HFF-Myc (cell line): ENCODE measurements around the gene PFDN5.

Experiments
- DNase-seq: peaks from one replicate; pipeline ENCODE4 v3.0.0-alpha.2; 2011; ENCODE audit warnings: low read depth; ENCODE audit errors: extremely low read depth
- H3K4me3 ChIP-seq: replicated peaks from 2 replicates; pipeline ENCODE4 v1.5.1; 2011; ENCODE audit warnings: low read depth, mild to moderate bottlenecking, control low read depth, low read length
- TF ChIP-seq, protein P1 (sequence below): IDR thresholded peaks from 2 replicates; pipeline ENCODE4 v1.5.1; 2012; ENCODE audit warnings: mild to moderate bottlenecking, low read depth, low read length, control low read depth; ENCODE audit errors: missing control alignments

Gene PFDN5

DNA sequence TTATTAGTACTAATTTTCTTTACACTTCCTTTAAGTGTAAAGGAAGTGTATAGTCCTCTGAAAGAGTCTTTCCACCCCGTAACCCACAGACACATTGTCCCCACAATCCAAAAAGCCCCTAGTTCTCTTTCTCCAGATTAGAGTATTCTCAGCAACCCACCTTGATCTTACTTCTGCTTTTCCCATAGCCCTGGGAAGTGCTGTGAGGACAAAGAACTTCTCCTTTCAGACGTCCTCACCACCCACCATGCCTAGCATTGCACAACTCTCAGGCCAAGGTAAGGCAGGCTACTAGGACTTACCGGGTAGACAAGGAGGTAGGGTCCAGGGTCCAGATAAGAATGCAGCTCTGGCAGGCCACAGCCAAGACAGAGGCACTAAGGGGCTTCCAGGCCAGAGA is 18.7 kb downstream of the PFDN5 start:
- no peak for DNase-seq
- H3K4me3 ChIP-seq, result no peak overlapping the region
- TF ChIP-seq, protein P1, sequence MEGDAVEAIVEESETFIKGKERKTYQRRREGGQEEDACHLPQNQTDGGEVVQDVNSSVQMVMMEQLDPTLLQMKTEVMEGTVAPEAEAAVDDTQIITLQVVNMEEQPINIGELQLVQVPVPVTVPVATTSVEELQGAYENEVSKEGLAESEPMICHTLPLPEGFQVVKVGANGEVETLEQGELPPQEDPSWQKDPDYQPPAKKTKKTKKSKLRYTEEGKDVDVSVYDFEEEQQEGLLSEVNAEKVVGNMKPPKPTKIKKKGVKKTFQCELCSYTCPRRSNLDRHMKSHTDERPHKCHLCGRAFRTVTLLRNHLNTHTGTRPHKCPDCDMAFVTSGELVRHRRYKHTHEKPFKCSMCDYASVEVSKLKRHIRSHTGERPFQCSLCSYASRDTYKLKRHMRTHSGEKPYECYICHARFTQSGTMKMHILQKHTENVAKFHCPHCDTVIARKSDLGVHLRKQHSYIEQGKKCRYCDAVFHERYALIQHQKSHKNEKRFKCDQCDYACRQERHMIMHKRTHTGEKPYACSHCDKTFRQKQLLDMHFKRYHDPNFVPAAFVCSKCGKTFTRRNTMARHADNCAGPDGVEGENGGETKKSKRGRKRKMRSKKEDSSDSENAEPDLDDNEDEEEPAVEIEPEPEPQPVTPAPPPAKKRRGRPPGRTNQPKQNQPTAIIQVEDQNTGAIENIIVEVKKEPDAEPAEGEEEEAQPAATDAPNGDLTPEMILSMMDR, result no peak

GRCh38 chr12:53320352-53321195 is 25.2 kb downstream of the PFDN5 start:
- TF ChIP-seq, protein P1, result no peak
- no peak for DNase-seq
- peak overlapping the region; percentile 70 for H3K4me3 ChIP-seq

- TF ChIP-seq, protein P1, result no peak
- no peak for DNase-seq
Measured at GRCh38 chr12:53324113-53324778, 28.9 kb downstream of the PFDN5 start.

GRCh38 chr12:53324779-53325510 is 29.6 kb downstream of the PFDN5 start:
- peak overlapping the region; percentile 57 for H3K4me3 ChIP-seq
- no peak for DNase-seq
- TF ChIP-seq, protein P1, result peak; percentile 73

More at GRCh38 chr12:53324113-53324778, 28.9 kb downstream of the PFDN5 start:
- H3K4me3 ChIP-seq, result peak overlapping the region; percentile 57

- H3K4me3 ChIP-seq, result peak overlapping the region; percentile 57
- TF ChIP-seq, protein P1, result no peak
- DNase-seq, result no peak
Measured at GRCh38 chr12:53325511-53326061, 30.2 kb downstream of the PFDN5 start.

- TF ChIP-seq, protein P1, result no peak
- no peak for DNase-seq
- no peak overlapping the region for H3K4me3 ChIP-seq
Measured at GRCh38 chr12:53326460-53327185, 31.3 kb downstream of the PFDN5 start.
